Renal cortical epithelial cell (primary cell): ENCODE results near the gene STXBP4. TPM values are rescaled to one million over a fixed set of nuclear protein-coding genes. Genes with fewer than 3 reads are reported as not detected.

Experiments used
- DNase-seq: peaks from one replicate; pipeline ENCODE4 v3.0.0-alpha.2; 2011; ENCODE audit warnings: low read depth
- total RNA-seq: library from RNA; depleted of rRNA; stranded (reverse); fragments of >200 nt; gene quantifications from 2 replicates; pipeline ENCODE4 v1.2.3, GENCODE V29; 2014

STXBP4 gene
- total RNA-seq, 1 donor from 2014 or later: 72.5 TPM

- DNase-seq: peak; percentile 50
Observed at GRCh38 chr17:55167024-55167725, 198.6 kb downstream of the STXBP4 start.

GRCh38 chr17:55168958-55169687, 200.6 kb downstream of the STXBP4 start:
- no peak for DNase-seq

GRCh38 chr17:55171634-55172328, 203.2 kb downstream of the STXBP4 start:
- no peak for DNase-seq

- DNase-seq: no peak
Observed at GRCh38 chr17:55172612-55173011, 204.0 kb downstream of the STXBP4 start.

- no peak for DNase-seq
Observed at GRCh38 chr17:55174133-55174532, 205.6 kb downstream of the STXBP4 start.

GRCh38 chr17:55175788-55176427, 207.3 kb downstream of the STXBP4 start:
- DNase-seq: no peak

- no peak for DNase-seq
Observed at GRCh38 chr17:55177159-55177854, 208.7 kb downstream of the STXBP4 start.

GRCh38 chr17:55177855-55178217, 209.3 kb downstream of the STXBP4 start:
- DNase-seq: no peak

GRCh38 chr17:55186937-55187770, 218.6 kb downstream of the STXBP4 start:
- no peak for DNase-seq

- no peak for DNase-seq
Observed at GRCh38 chr17:55190748-55191147, 222.2 kb downstream of the STXBP4 start.

GRCh38 chr17:55198690-55199370, 230.3 kb downstream of the STXBP4 start:
- DNase-seq: no peak

GRCh38 chr17:55200904-55201303, 232.3 kb downstream of the STXBP4 start:
- DNase-seq: no peak

GRCh38 chr17:55201308-55201932, 232.9 kb downstream of the STXBP4 start:
- no peak for DNase-seq

- DNase-seq: no peak
Observed at GRCh38 chr17:55202896-55203295, 234.3 kb downstream of the STXBP4 start.

- DNase-seq: no peak
Observed at GRCh38 chr17:55208078-55208812, 239.7 kb downstream of the STXBP4 start.

- DNase-seq: no peak
Observed at GRCh38 chr17:55210292-55210691, 241.7 kb downstream of the STXBP4 start.

GRCh38 chr17:55212880-55213279, 244.3 kb downstream of the STXBP4 start:
- DNase-seq: no peak

GRCh38 chr17:55215711-55216110, 247.1 kb downstream of the STXBP4 start:
- DNase-seq: no peak

GRCh38 chr17:55216888-55217287, 248.3 kb downstream of the STXBP4 start:
- no peak for DNase-seq
